Fibroblast of lung (primary cell): Measurements from ENCODE around the gene KCTD11.

Experiments
- EZH2 ChIP-seq: IDR thresholded peaks from 2 replicates; pipeline ENCODE4 v1.5.1; 2012; ENCODE audit warnings: low read length, control low read depth, mild to moderate bottlenecking; ENCODE audit errors: missing control alignments
- TF ChIP-seq, protein P1 (sequence below), 2 donors: IDR thresholded peaks in 1 of 2; conservative IDR thresholded peaks in 1 of 2; 1 replicate in 1 of 2; 2 replicates in 1 of 2; pipeline ENCODE4 v1.5.1; 2011 to 2012; ENCODE audit warnings: low read length in 2 of 2, control low read depth in 1 of 2, inconsistent platforms in 1 of 2, low read depth in 1 of 2, mild to moderate bottlenecking in 1 of 2

DNA sequence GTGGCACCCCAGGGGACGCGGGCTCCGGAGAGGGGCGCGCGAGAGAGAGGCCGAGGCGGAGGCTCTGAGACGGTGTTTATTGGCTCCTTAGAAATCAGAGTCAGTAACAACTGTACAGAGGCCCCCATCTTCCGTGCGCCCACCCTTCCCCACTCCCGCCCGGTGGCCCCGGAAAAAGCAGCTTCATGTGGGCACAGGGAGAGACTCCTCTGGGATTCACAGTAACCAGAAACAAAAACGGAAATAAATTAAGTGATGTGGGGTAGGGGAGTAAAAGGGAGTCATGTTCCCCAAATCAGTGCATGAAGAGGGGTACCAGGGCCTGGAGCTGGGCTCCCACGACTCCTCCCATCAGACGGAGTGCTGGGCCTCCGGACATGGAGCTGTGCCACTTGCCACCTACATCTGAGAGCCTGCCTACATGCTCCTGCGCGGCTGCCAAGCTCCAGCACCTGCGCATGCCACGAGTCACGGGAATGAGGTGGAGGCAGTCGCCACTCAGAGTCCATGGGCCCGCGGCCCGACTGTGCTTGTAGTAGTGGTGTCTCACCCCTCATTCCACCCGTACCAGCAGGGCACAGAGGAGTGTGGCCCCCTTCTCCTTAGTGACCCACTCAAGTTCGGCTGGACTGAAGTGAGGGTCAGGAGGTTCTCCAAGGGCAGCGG, 36.3 kb upstream of the KCTD11 start:
- TF ChIP-seq EZH2: no peak
- TF ChIP-seq, protein P1, sequence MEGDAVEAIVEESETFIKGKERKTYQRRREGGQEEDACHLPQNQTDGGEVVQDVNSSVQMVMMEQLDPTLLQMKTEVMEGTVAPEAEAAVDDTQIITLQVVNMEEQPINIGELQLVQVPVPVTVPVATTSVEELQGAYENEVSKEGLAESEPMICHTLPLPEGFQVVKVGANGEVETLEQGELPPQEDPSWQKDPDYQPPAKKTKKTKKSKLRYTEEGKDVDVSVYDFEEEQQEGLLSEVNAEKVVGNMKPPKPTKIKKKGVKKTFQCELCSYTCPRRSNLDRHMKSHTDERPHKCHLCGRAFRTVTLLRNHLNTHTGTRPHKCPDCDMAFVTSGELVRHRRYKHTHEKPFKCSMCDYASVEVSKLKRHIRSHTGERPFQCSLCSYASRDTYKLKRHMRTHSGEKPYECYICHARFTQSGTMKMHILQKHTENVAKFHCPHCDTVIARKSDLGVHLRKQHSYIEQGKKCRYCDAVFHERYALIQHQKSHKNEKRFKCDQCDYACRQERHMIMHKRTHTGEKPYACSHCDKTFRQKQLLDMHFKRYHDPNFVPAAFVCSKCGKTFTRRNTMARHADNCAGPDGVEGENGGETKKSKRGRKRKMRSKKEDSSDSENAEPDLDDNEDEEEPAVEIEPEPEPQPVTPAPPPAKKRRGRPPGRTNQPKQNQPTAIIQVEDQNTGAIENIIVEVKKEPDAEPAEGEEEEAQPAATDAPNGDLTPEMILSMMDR (conservative IDR thresholded peaks at IDR 0.05 in 1 of 2, IDR thresholded peaks at IDR 0.05 in 1 of 2; ENCODE audit: low read depth in 1 of 2, low read length in 2 of 2): no peak
